ENCODE results near the gene CMIP. TPM values are rescaled to one million over a fixed set of nuclear protein-coding genes. Genes with fewer than 3 reads are reported as not detected.

The CMIP gene
- total RNA-seq, 1 experiment from 2014 or later = 48.2 TPM

GRCh38 chr16:81523387-81524115 lies 78.9 kb downstream of the CMIP start:
- H3K27me3 ChIP-seq (ENCODE audit: insufficient read depth, low read length) = no peaks in the 10 kb centered on the region
- no peak overlapping the region for H3K27ac ChIP-seq (ENCODE audit: insufficient read length, low read depth, low read length)
- Mint-ChIP-seq H3K4me3 (no peak overlapping the region), H3K27ac (peak overlapping the region in 2 of 3 experiments; percentile 8 to 32; a peak in 2 of 7 replicates), H3K36me3 (ENCODE audit: insufficient read depth in 1 of 3, low read depth in 3 of 3) (peaks cover 6 to 13% (median 12%) of the 10 kb centered on the region in 3 experiments), H3K27me3 (ENCODE audit: low read depth) (no peaks in the 10 kb centered on the region), H3K9me3 (peaks cover 0 to 3% of the 10 kb centered on the region in 2 experiments; a peak in 2 of 5 replicates), H3K4me1 (peaks cover 16 to 25% of the 10 kb centered on the region in 2 experiments)
- no peak overlapping the region for H3K4ac ChIP-seq (ENCODE audit: low read depth, low read length)
- WGBS (ENCODE audit: extremely low coverage, insufficient read length, low lambda C conversion rate) = no CpG with 5 or more reads among the region's 20 CpGs
- no peaks in the 10 kb centered on the region for H4K20me1 ChIP-seq (ENCODE audit: control insufficient read depth, insufficient read depth, insufficient read length)
- no peak overlapping the region for H2BK20ac ChIP-seq (ENCODE audit: low read depth, low read length, poor library complexity, severe bottlenecking)
- no peak overlapping the region for H4K8ac ChIP-seq (replicated peaks; ENCODE audit: insufficient read length, low read depth, low read length)
- no peak overlapping the region for H3T11ph ChIP-seq (ENCODE audit: low read length)
- H2AFZ ChIP-seq (ENCODE audit: low read length) = no peak overlapping the region
- no peaks in the 10 kb centered on the region for H3K9me3 ChIP-seq (ENCODE audit: control insufficient read depth, low read depth, low read length)
- no peak overlapping the region for H3K18ac ChIP-seq (ENCODE audit: insufficient read length, low read depth, low read length)
- no peak overlapping the region for H2AK5ac ChIP-seq (ENCODE audit: insufficient read length, low read length)
- H3K9ac ChIP-seq (ENCODE audit: extremely low read depth, insufficient read length, low read length) = no peak overlapping the region
- no peak overlapping the region for H3K56ac ChIP-seq (ENCODE audit: insufficient read length, low read depth, low read length)
- no peak for DNase-seq
- H3K79me1 ChIP-seq (ENCODE audit: insufficient read depth, low read depth, low read length, poor library complexity, severe bottlenecking) = peaks cover 13% of the 10 kb centered on the region
- H2BK12ac ChIP-seq (ENCODE audit: insufficient read length, low read depth, low read length) = no peak overlapping the region
- no peaks in the 10 kb centered on the region for H3K23me2 ChIP-seq (ENCODE audit: insufficient read length, low read depth, low read length, poor library complexity, severe bottlenecking)
- H4K91ac ChIP-seq (ENCODE audit: insufficient read length, low read depth, low read length) = no peak overlapping the region
- no peak overlapping the region for H4K5ac ChIP-seq (ENCODE audit: insufficient read length, low read depth, low read length)
- no peaks in the 10 kb centered on the region for H3K4me1 ChIP-seq (ENCODE audit: insufficient read depth, low read length)
- H2BK5ac ChIP-seq (ENCODE audit: insufficient read length, low read length) = no peak overlapping the region
- no peak overlapping the region for H2BK120ac ChIP-seq (ENCODE audit: low read depth, low read length, poor library complexity, severe bottlenecking)
- H3K79me2 ChIP-seq (ENCODE audit: insufficient read depth, low read length) = peaks cover 6% of the 10 kb centered on the region; the same call in 1 of the 2 replicates
- H3K4me2 ChIP-seq (ENCODE audit: insufficient read depth, insufficient read length, low read length) = no peak overlapping the region
- H3K23ac ChIP-seq (ENCODE audit: insufficient read length, low read depth, low read length) = no peak overlapping the region
- H3K14ac ChIP-seq (ENCODE audit: insufficient read depth, low read length) = no peak overlapping the region
- TF ChIP-seq CTCF (conservative IDR thresholded peaks at IDR 0.05) = no peak
- no peak overlapping the region for H2BK15ac ChIP-seq (ENCODE audit: low read depth, low read length)

Data from H9 (cell line).